T-helper 1 cell (primary cell): ENCODE measurements around the gene MLX.
A peak's percentile ranks its signal among the peaks of the same experiment; 100 is the strongest.

Source experiments
- DNase-seq, 5 donors: peaks; one replicate each; pipeline ENCODE4 v3.0.0-alpha.2; 2012 to 2020
- total RNA-seq, 4 donors: gene quantifications; one replicate each; lab custom pipeline; 2026; lab: John Stamatoyannopoulos, UW

Gene MLX
- total RNA-seq, result 29.3 to 45.9 (median 34.1) reads per million in 4 donors

DNA sequence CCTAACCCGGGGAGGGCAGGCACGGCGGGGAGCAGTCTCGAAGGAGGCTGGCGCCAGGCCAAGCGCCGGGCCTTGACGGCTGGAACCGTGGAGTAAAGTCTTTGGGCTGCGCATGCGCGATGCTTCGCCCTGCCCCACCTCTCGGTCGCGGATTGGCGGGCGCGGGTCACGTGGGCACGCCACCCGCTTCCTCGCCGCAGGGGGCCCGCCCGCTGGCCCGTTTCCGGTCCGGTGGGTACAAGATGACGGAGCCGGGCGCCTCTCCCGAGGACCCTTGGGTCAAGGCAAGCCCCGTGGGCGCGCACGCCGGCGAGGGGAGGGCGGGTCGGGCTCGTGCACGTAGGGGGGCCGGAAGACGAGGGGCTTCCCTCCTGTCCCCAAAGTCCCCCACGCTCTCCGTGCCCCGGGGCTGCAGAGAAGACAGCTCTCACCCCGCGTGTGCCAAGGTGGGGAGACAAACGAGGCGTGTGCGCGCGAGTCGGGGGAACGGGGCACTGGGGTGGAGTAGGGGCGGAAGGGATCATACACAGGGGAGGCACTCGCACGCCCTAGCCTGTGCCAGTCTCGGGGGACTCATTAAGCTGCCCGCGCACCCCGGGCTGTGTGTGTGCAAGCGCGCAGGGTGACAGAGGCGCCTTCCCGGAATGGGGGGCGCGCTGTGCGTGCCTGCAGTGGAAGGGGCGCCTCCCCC lies at the start of gene MLX:
TSS of gene MLX (plus strand) at position 218 of the 691 bp plus-strand sequence. CDS start at position 243, 25 bp downstream.
- peak; percentile 87 to 94 (median 89) for DNase-seq

DNA sequence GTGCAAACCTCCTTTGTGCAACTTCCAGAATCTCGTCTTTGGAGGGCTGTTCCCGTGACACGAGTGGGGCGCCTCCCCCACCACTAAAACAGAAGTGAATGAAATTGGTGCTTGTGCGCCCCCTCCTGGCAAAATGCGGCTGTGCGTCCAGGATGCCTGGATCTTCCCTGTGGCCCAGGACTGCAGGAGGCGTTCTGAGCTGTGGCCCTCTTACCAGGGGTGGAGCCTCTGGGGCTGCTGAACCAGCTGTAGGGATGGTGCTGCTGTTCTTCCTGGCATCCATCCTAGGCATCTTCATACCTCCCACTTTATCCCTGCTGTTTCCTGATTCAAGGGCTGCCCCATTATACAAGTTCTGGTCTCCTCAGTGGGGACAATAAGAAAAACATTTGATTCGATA lies 49.4 kb upstream of the MLX start:
- DNase-seq, result peak; percentile 47 to 79 (median 61)

GRCh38 chr17:42518046-42518754 lies 48.7 kb upstream of the MLX start:
- no peak for DNase-seq

GRCh38 chr17:42518755-42519545 lies 48.0 kb upstream of the MLX start:
- no peak for DNase-seq

DNA sequence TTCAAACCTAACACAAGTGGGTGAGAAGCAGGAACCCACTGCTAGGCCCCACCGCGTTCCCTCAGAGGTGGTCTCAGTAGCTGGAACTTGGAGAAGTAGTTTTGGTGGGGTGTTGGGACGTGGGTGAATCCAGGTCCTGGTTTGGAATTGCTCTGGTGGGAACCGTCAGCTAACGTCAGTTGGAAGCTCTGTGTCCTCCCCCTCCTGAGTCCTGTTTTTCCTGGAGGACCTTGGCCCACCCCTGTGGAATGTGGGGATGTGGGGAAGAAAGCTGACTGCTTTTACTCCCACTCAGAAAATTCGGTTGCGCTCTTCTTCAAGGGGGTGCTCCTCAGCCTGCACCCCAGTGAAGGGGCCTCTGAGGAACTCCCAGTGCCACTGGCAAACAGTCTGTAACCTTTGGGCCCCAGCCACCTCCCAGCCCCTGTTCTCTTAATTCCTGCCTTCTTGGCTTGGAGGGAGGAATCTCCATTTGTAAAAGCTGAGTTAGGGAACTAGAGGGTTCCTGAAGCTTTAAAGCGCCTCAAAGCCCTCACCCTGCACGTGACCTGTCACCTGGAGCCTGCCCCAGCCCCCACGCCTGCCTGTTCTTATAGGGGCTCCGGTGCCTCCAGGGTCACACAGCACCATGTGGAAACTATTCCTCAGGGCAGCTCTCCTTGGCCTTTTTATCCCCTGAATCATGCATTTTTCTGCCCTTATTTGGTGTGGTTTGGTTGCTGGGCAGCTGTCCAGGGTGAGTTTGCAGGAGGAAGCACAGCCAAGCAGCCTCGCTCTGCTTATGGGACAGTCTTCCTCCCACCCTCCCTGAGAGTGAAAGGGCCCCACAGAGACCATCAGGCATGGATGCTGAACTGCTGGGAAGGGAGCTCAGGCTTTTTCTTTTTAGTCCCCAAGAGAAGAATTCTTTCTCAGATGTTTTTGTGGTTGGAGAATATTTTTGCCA lies 47.1 kb upstream of the MLX start:
- no peak for DNase-seq

- DNase-seq, result no peak
These were observed 46.4 kb upstream of the MLX start for GRCh38 chr17:42520540-42520951.

DNA sequence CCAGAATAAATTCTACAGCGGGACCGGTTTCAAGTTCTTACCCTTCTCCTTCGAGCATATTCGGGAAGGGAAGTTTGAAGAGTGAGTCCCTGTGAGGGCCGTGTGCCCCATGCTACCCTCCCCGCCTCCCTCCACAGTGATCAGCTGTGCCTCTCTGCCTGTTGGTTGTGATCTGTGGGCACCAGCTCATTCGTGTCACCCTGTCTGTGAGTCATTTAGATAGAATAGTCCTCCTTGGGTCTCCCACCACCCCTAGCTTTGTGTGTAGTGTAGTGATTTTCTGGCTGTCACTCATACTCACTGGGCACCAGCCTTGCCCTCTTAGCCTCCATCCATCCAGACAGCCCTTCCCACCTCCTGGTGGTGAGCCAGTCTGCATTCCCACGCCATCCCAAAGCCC lies 45.9 kb upstream of the MLX start:
- DNase-seq, result no peak

GRCh38 chr17:42521666-42522262 lies 45.1 kb upstream of the MLX start:
- no peak for DNase-seq

GRCh38 chr17:42522263-42522790 lies 44.6 kb upstream of the MLX start:
- DNase-seq, result no peak

DNA sequence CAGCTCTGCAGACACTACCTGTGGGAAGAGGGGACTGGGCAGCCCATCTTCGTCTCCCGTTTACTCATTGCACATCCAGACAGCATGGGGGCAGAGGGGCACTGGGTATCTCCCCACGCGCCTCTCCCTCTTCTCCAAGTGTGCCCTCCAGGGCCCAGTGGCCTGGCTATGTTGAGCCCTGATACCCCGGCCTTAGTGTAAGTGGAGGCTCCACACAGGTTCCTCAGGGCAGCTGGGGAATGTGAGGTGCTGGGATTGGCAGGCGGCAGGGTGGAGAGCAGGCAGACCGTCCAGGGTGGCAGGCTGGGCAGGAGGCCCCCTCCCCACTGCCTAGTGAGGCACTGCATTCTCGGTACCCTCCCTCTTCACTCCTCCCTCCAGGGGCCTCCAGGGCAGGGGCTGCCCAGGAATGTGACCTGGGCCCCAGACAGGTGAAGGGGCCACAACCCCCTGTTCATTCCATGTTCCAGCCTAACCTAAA lies 44.1 kb upstream of the MLX start:
- no peak for DNase-seq

DNA sequence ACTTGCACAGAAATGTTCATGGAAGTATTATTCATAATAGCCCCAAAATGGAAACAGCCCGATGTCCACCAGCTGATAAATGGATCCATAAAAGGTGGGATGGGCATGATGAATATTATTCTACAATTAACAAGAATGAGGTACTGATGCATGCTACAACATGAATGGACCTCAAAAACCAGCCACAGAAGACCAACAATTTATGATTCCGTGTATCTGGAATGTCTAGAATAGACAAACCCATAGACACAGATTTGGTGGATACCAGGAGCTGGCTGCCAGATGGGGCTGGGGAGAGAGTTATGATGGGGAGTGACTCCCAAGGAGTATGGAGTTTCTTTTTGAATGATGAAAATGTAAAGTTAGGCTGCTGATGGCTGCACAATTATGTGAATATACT lies 41.7 kb upstream of the MLX start:
- DNase-seq, result no peak

- no peak for DNase-seq
These were observed 40.9 kb upstream of the MLX start for GRCh38 chr17:42526031-42526444.

- no peak for DNase-seq
These were observed 39.0 kb upstream of the MLX start for GRCh38 chr17:42527932-42528331.

- DNase-seq, result no peak
These were observed 37.8 kb upstream of the MLX start for GRCh38 chr17:42529061-42529460.

- DNase-seq, result no peak
These were observed 35.9 kb upstream of the MLX start for GRCh38 chr17:42530952-42531454.

- DNase-seq, result peak; percentile 31 to 55 (median 43)
These were observed 35.2 kb upstream of the MLX start for GRCh38 chr17:42531455-42532354.

DNA sequence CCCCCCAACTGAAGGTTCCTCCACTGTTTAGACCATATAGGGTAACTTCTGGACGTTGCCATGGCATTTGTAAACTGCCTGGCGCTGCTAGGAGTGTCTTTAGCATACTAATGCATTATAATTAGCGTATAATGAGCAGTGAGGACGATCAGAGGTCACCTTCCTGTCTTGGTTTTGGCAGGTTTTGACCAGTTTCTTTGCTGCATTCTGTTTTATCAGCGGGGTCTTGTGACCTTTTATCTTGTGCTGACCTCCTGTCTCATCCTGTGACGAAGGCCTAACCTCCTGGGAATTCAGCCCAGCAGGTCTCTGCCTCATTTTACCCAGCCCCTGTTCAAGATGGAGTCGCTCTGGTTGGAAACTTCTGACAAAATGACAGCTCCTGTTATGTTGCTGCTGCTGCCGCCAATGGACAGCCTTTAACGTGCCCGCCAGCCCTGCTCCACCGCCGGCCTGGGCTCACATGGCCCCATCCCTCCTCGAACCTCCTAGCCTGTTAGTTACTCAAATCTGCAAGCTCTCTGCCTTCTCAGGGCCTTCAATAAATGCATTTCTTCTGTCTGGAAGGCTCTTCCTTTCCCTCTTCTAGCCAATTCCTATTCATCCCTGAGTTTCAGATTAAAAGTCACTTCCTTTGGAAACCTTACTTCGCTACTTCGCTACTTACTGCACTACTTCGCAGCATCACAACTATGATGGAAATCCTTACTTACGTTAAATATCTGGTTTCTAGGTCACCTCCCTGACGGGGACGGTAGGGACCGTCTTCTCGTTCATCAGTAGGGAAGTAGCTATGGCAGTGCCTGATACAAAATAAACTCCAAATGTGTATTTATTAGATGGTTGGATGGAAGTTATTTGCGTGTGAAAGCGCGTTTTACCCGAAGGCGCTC lies 31.5 kb upstream of the MLX start:
- no peak for DNase-seq

GRCh38 chr17:42536048-42536371 lies 30.9 kb upstream of the MLX start, which contains the start of gene NAGLU:
TSS of gene NAGLU (plus strand) at chr17:42536241. CDS start at chr17:42536273, 32 bp downstream.
- DNase-seq, result peak; percentile 65 to 84 (median 71)
